Esophagus squamous epithelium (tissue), 5 donors: ENCODE results near the gene DIO3. TPM values are rescaled to one million over a fixed set of nuclear protein-coding genes. Genes with fewer than 3 reads are reported as not detected.

ENCODE experiments used
- DNase-seq: peaks from one replicate; lab custom pipeline; 2025; lab: John Stamatoyannopoulos, UW
- H3K27ac ChIP-seq, 4 donors: fragments of 200-600 bp; sonication (generic); one replicate each; pipeline ENCODE4 v1.5.1; 2016 to 2019; ENCODE audit warnings: mild to moderate bottlenecking in 1 of 4
- H3K27me3 ChIP-seq, 4 donors: fragments of 200-600 bp; sonication (generic); 1 replicate in 3 of 4; 2 replicates in 1 of 4; pipeline versions ENCODE4 v1.5.1 to v1.6.0; 2017 to 2021; ENCODE audit warnings: antibody characterized with exemption in 1 of 4
- H3K36me3 ChIP-seq, 3 donors: fragments of 200-600 bp; sonication (generic); one replicate each; pipeline ENCODE4 v1.5.1; 2016 to 2019
- H3K4me1 ChIP-seq, 3 donors: fragments of 200-600 bp; sonication (generic); one replicate each; pipeline ENCODE4 v1.5.1; 2017 to 2019
- H3K4me3 ChIP-seq, 4 donors: fragments of 200-600 bp; sonication (generic); 1 replicate in 3 of 4; 2 replicates in 1 of 4; pipeline ENCODE4 v1.5.1; 2016 to 2019; ENCODE audit warnings: mild to moderate bottlenecking in 2 of 4, moderate library complexity in 1 of 4
- H3K9me3 ChIP-seq, 3 donors: fragments of 200-600 bp; sonication (generic); one replicate each; pipeline ENCODE4 v1.5.1; 2016 to 2019
- POLR2A ChIP-seq, 4 donors: fragments of 450-650 bp; IDR thresholded peaks; one replicate each; pipeline ENCODE4 v1.6.1; 2017; ENCODE audit warnings: antibody characterized with exemption in 4 of 4, mild to moderate bottlenecking in 4 of 4, moderate library complexity in 3 of 4
- WGBS, 2 donors: methylation state at CpG; one replicate each; pipeline ENCODE4 v1.1.5; 2018; 5-methylcytosine and 5-hydroxymethylcytosine counted together
- intact Hi-C: fragments of 100-400 bp; cut with DNase I; formaldehyde crosslinking; loops from one replicate; pipeline ENCODE4 v1.15.0; 2022
- total RNA-seq, 4 donors: library from RNA; depleted of rRNA; stranded (reverse); fragments of >200 nt; gene quantifications; one replicate each; pipeline ENCODE4 v1.1.0, GENCODE V29; 2016
- TF ChIP-seq, protein P1 (sequence below), 6 experiments: fragments of 450-650 bp in 4 of 6; fragments of 200-600 bp in 2 of 6; sonication (generic) in 2 of 6; IDR thresholded peaks; one replicate each; pipeline ENCODE4 v1.5.1; 2016 to 2019; ENCODE audit warnings: antibody characterized with exemption in 6 of 6, mild to moderate bottlenecking in 4 of 6, moderate library complexity in 4 of 6
- donor health status: DM: yes; HTN: yes; CAD: no.

The DIO3 gene
- total RNA-seq, 4 donors from 2014 or later: 0.18 to 4.0 (median 0.53) TPM

DNA sequence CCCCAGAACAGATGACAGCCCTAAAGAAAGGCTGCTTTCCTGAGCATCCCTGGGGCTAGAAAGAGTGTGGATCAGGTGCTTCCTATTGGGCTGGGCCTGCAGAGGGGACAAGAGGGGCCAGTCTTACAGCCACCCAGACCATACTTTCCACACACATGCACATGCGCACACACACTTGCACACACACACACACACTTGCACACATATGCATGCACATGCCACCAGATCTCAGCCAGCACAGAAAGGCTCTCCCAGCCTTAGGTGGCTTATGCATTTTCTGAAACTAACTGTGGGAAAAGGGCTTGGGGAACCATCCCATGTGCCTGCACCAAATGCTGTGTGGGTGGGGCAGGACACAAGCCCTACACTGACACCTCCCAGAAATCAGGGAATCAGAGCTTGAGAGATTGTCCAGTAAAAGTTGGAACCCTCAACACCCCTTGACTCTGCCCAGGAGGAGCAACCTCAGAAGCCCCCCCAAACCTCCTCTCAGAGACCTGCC, 2.5 kb upstream of the DIO3 start:
- WGBS, 2 donors: 100% methylated on average over 1 of the region's 1 CpG; no CpG with 5 or more reads in 1 of the 2 donors
- intact Hi-C loops: no loop called here

DNA sequence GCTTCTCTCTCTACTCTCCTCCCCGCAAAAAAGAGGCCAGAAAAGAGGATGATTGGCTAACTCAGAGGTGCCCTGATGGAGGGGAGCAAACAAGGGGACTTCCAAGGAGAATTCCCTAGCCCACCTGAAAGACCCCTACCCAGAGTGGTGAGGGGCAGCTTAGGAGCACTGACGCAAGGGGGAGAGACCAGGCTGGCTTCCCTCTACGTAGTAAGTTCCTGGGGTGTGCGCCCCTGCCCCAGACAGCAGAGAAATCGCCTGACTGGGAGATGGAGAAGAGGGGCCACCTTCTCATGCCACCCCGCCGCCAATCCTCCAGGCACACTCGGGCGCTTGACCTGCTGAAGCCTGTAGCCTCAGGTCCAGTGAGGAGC, 2.1 kb upstream of the DIO3 start:
- DNase-seq: no peak
- Histone ChIP-seq H3K9me3 (peaks cover 0 to 18% (median 10%) of the 10 kb centered on the region in 3 donors), H3K4me1 (peaks cover 5 to 62% (median 13%) of the 10 kb centered on the region in 3 donors), H3K27ac (peak overlapping the region; percentile 70 to 85 (median 76)), H3K4me3 (peak overlapping the region; percentile 33 to 63 (median 50)), H3K27me3 (peaks cover 2 to 97% (median 27%) of the 10 kb centered on the region in 4 donors), H3K36me3 (no peaks in the 10 kb centered on the region)
- intact Hi-C loops: no loop called here
- TF ChIP-seq, protein P1, sequence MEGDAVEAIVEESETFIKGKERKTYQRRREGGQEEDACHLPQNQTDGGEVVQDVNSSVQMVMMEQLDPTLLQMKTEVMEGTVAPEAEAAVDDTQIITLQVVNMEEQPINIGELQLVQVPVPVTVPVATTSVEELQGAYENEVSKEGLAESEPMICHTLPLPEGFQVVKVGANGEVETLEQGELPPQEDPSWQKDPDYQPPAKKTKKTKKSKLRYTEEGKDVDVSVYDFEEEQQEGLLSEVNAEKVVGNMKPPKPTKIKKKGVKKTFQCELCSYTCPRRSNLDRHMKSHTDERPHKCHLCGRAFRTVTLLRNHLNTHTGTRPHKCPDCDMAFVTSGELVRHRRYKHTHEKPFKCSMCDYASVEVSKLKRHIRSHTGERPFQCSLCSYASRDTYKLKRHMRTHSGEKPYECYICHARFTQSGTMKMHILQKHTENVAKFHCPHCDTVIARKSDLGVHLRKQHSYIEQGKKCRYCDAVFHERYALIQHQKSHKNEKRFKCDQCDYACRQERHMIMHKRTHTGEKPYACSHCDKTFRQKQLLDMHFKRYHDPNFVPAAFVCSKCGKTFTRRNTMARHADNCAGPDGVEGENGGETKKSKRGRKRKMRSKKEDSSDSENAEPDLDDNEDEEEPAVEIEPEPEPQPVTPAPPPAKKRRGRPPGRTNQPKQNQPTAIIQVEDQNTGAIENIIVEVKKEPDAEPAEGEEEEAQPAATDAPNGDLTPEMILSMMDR (IDR thresholded peaks at IDR 0.05): no peak
- no peak for TF ChIP-seq POLR2A (IDR thresholded peaks at IDR 0.05)
- WGBS, 2 donors: 27 to 33% methylated on average over 6 to 8 of the region's 9 CpGs

More for the DNA sequence above, 2.5 kb upstream of the DIO3 start:
- no peaks in the 10 kb centered on the region for H3K36me3 ChIP-seq
- peaks cover 0 to 18% (median 10%) of the 10 kb centered on the region in 3 donors for H3K9me3 ChIP-seq
- peak overlapping the region; percentile 70 to 85 (median 76) for H3K27ac ChIP-seq
- TF ChIP-seq POLR2A (IDR thresholded peaks at IDR 0.05): no peak
- TF ChIP-seq, protein P1 (IDR thresholded peaks at IDR 0.05): no peak
- DNase-seq: no peak
- H3K4me1 ChIP-seq: peaks cover 5 to 57% (median 13%) of the 10 kb centered on the region in 3 donors
- H3K4me3 ChIP-seq: peak overlapping the region; percentile 33 to 63 (median 50)
- peaks cover 0 to 97% (median 23%) of the 10 kb centered on the region in 4 donors for H3K27me3 ChIP-seq

DNA sequence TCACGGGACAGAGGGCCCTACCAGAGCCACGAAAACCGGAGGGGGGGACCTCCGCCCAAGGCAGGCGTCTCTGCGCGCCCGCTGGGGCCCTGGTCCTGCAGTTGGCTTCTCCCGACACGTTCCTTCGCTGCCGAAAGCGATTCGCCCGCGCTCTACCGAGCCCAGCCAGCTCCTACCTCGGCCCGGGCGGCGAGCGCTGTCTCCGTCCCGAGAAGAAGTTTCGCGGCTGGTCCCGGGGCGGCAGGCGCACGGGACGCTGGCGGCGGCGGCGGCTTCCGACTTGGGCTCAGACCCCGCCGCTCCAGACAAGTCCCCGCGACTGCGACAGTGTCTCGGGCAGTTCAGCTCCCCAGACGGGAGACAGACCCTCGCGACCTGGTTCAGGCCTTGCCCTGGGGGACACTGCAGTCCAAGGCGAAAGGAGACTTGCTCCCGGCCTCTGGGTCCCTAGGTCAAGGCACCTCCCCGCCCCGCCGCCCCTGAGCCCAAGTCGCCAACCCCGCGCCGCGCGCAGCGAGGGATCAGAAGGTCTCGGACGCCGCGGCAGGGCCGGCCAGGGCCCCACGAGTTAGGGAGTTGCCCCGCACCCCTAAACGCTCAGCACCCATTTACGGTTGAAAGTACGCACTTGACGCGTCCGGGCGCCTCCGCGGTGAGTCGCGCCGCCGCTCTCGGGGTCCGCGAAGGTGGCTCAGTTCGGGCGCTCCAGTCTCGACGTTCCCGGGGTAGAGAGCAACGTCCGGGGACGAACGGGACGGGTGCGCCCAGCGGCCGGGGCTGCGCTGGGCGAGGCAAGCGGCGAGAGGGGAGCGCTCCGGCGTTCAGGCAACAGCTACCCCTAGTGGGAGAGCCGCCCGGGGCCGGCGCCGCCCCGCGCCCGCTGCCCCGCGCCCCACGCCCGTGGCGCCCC, 1.4 kb upstream of the DIO3 start:
- TF ChIP-seq, protein P1 (IDR thresholded peaks at IDR 0.05): peak in 3 of 6 experiments; percentile 19 to 31 (median 29)
- no peak for TF ChIP-seq POLR2A (IDR thresholded peaks at IDR 0.05)
- Histone ChIP-seq H3K27me3 (peaks cover 8 to 97% (median 30%) of the 10 kb centered on the region in 4 donors), H3K36me3 (no peaks in the 10 kb centered on the region), H3K9me3 (peaks cover 0 to 18% (median 10%) of the 10 kb centered on the region in 3 donors), H3K4me3 (peak overlapping the region; percentile 33 to 63 (median 50)), H3K4me1 (peaks cover 5 to 68% (median 15%) of the 10 kb centered on the region in 3 donors), H3K27ac (peak overlapping the region; percentile 70 to 85 (median 76))
- intact Hi-C loops: no loop called here
- DNase-seq: no peak
- 13% methylated on average over 36 of the region's 113 CpGs; no CpG with 5 or more reads in 1 of the 2 donors for WGBS, 2 donors

DNA sequence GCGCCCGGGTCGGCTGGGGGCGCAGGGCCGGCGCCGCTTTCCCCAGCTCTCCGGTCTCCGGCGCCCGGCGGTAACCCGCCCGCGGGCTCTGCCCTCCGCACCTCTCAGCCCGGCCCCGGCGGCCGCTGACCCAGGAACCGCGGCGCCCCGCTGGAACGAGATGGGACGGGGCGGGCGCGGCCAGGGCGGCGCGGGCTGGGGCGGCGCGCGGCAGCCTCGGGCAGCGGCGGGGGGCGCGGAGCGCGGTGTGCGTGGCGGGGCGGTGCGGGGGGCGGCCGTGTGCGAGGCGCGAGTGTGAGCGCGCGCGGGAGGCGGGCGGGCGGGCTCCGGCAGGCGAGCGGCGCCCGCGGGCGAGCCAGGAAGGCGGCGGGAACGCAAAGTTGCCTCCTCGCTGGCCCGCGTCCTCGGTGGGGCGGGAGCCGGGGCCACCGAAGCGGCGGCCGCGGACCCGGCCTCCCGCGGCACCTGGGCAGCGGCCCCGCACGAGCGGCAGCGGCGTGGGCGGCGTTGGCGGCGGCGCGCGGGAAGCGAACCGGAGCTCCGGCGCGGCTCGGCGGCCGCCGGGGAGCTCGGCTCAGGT, 671 bp upstream of the DIO3 start:
- Histone ChIP-seq H3K9me3 (peaks cover 0 to 18% (median 10%) of the 10 kb centered on the region in 3 donors), H3K4me1 (peaks cover 5 to 72% (median 17%) of the 10 kb centered on the region in 3 donors), H3K27ac (peak overlapping the region in 2 of 4 donors; percentile 78 to 85), H3K27me3 (peaks cover 14 to 99% (median 36%) of the 10 kb centered on the region in 4 donors), H3K4me3 (peak overlapping the region in 3 of 4 donors; percentile 43 to 63 (median 57)), H3K36me3 (no peaks in the 10 kb centered on the region)
- intact Hi-C loops: no loop called here
- TF ChIP-seq, protein P1 (IDR thresholded peaks at IDR 0.05): no peak
- DNase-seq: no peak
- WGBS, 2 donors: no CpG with 5 or more reads among the region's 106 CpGs
